ENCODE measurements around the gene PTK7.
A peak's percentile ranks its signal among the peaks of the same experiment; 100 is the strongest.
"Not testable (repeated sequence)": the region's sequence is repeated elsewhere in the genome, so short reads cannot be mapped to it uniquely, and the experiment has no call there.

PTK7 gene

GRCh38 chr6:43075670-43076463, at the start of gene PTK7:
PTK7 (plus strand) TSS chr6:43076314; CDS start chr6:43076489, 175 bp downstream.
- DNase-seq (ENCODE audit: low read depth in 1 of 2, low spot score in 1 of 2) = peak in 1 of 2 donors; percentile 28

- DNase-seq (ENCODE audit: low read depth in 1 of 2, low spot score in 1 of 2) = no peak
Measured at GRCh38 chr6:43026365-43026764, 49.7 kb upstream of the PTK7 start.

GRCh38 chr6:43029120-43029519, 47.0 kb upstream of the PTK7 start:
- DNase-seq (ENCODE audit: low read depth in 1 of 2, low spot score in 1 of 2) = no peak

GRCh38 chr6:43032326-43032725, 43.8 kb upstream of the PTK7 start:
- no peak for DNase-seq (ENCODE audit: low read depth in 1 of 2, low spot score in 1 of 2)

- DNase-seq (ENCODE audit: low read depth in 1 of 2, low spot score in 1 of 2) = no peak
Measured at GRCh38 chr6:43033496-43034189, 42.5 kb upstream of the PTK7 start.

- DNase-seq (ENCODE audit: low read depth in 1 of 2, low spot score in 1 of 2) = no peak
Measured at GRCh38 chr6:43034190-43034525, 42.0 kb upstream of the PTK7 start.

GRCh38 chr6:43035495-43036194, 40.5 kb upstream of the PTK7 start:
- DNase-seq (ENCODE audit: low read depth in 1 of 2, low spot score in 1 of 2) = no peak

GRCh38 chr6:43036712-43037111, 39.4 kb upstream of the PTK7 start:
- no peak for DNase-seq (ENCODE audit: low read depth in 1 of 2, low spot score in 1 of 2)

GRCh38 chr6:43037197-43037596, 38.9 kb upstream of the PTK7 start:
- no peak for DNase-seq (ENCODE audit: low read depth in 1 of 2, low spot score in 1 of 2)

- DNase-seq (ENCODE audit: low read depth in 1 of 2, low spot score in 1 of 2) = no peak
Measured at GRCh38 chr6:43037706-43038105, 38.4 kb upstream of the PTK7 start.

- no peak for DNase-seq (ENCODE audit: low read depth in 1 of 2, low spot score in 1 of 2)
Measured at GRCh38 chr6:43038727-43039126, 37.4 kb upstream of the PTK7 start.

- no peak for DNase-seq (ENCODE audit: low read depth in 1 of 2, low spot score in 1 of 2)
Measured at GRCh38 chr6:43040542-43041257, 35.4 kb upstream of the PTK7 start.

GRCh38 chr6:43041475-43041874, 34.6 kb upstream of the PTK7 start:
- DNase-seq (ENCODE audit: low read depth in 1 of 2, low spot score in 1 of 2) = not testable (repeated sequence)

GRCh38 chr6:43043310-43043709, 32.8 kb upstream of the PTK7 start:
- no peak for DNase-seq (ENCODE audit: low read depth in 1 of 2, low spot score in 1 of 2)

GRCh38 chr6:43045371-43045930, 30.7 kb upstream of the PTK7 start:
- DNase-seq (ENCODE audit: low read depth in 1 of 2, low spot score in 1 of 2) = no peak

GRCh38 chr6:43047998-43048397, 28.1 kb upstream of the PTK7 start:
- no peak for DNase-seq (ENCODE audit: low read depth in 1 of 2, low spot score in 1 of 2)

GRCh38 chr6:43050981-43051380, 25.1 kb upstream of the PTK7 start:
- DNase-seq (ENCODE audit: low read depth in 1 of 2, low spot score in 1 of 2) = no peak

- no peak for DNase-seq (ENCODE audit: low read depth in 1 of 2, low spot score in 1 of 2)
Measured at GRCh38 chr6:43052225-43052841, 23.8 kb upstream of the PTK7 start.

- peak in 1 of 2 donors; percentile 18 for DNase-seq (ENCODE audit: low read depth in 1 of 2, low spot score in 1 of 2)
Measured at GRCh38 chr6:43052842-43053544, 23.1 kb upstream of the PTK7 start.

Measured in stimulated activated CD4-positive, alpha-beta T cell treated with anti-CD3 and anti-CD28 coated beads, Interleukin-15, amount 100 ng/mL, for 1 hour (primary cell).